Measurements from ENCODE around the gene PGLYRP3. TPM values are rescaled to one million over a fixed set of nuclear protein-coding genes. Genes with fewer than 3 reads are reported as not detected.

PGLYRP3 gene
- polyA plus RNA-seq, 3 donors: not detected

DNA sequence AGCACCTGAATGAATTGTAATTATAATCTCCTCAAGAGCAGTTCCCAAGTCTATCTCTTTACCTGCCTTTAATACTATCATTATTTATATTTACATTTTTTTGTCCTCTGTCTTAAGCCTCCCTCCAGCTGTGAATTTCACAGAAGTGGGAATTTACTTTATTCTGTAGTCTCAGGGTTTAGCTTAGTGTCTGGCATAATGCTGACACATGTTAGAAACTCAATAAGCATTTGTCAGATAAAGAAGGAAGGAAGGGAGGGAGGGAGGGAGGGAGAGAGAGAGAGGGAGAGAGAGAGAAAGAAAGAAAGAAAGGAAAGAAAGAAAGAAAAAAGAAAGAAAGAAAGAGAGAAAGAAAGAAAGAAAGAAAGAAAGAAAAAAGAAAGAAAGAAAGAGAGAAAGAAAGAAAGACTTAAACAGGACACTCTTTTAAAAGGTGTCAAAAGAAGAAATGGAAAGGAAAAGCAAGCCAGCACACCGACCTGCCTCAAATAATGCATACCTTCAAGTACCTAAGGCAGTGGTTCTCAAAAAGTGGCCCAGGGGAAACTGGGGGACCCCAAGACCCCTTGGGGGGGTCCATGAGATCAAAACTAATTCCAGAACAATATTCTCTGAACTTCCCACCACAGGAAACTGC lies 37.7 kb upstream of the PGLYRP3 start:
- H3K27me3 ChIP-seq (ENCODE audit: control insufficient read depth in 2 of 2, insufficient read depth in 2 of 2, low read length in 2 of 2): no peaks in the 10 kb centered on the region
- no peak overlapping the region for H3K4me3 ChIP-seq (replicated peaks in 1 of 3; ENCODE audit: low read depth in 2 of 3, low read length in 3 of 3)
- 0% methylated on average over 1 of the region's 1 CpG for WGBS (ENCODE audit: insufficient coverage)
- no peak overlapping the region for H3K4me3 Mint-ChIP-seq
- intact Hi-C loops (cut with micrococcal nuclease): no loop called here
- no peak overlapping the region for H3K9ac ChIP-seq (ENCODE audit: insufficient read depth, low read length, poor library complexity, severe bottlenecking)
- TF ChIP-seq, protein P1, sequence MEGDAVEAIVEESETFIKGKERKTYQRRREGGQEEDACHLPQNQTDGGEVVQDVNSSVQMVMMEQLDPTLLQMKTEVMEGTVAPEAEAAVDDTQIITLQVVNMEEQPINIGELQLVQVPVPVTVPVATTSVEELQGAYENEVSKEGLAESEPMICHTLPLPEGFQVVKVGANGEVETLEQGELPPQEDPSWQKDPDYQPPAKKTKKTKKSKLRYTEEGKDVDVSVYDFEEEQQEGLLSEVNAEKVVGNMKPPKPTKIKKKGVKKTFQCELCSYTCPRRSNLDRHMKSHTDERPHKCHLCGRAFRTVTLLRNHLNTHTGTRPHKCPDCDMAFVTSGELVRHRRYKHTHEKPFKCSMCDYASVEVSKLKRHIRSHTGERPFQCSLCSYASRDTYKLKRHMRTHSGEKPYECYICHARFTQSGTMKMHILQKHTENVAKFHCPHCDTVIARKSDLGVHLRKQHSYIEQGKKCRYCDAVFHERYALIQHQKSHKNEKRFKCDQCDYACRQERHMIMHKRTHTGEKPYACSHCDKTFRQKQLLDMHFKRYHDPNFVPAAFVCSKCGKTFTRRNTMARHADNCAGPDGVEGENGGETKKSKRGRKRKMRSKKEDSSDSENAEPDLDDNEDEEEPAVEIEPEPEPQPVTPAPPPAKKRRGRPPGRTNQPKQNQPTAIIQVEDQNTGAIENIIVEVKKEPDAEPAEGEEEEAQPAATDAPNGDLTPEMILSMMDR (IDR thresholded peaks at IDR 0.05): no peak
- H3K27ac Mint-ChIP-seq: no peak overlapping the region
- H3K4me1 ChIP-seq (ENCODE audit: control insufficient read depth in 1 of 2, insufficient read depth in 2 of 2, low read length in 2 of 2): peaks cover 28 to 38% of the 10 kb centered on the region in 2 donors
- H3K4me2 ChIP-seq (replicated peaks; ENCODE audit: extremely low read depth, low read length, poor library complexity, severe bottlenecking): no peak overlapping the region
- no peak for DNase-seq
- H3K36me3 ChIP-seq (replicated peaks in 1 of 2; ENCODE audit: control insufficient read depth in 1 of 2, insufficient read depth in 2 of 2, low read length in 2 of 2): no peaks in the 10 kb centered on the region
- H3K4me1 Mint-ChIP-seq: peaks cover 34% of the 10 kb centered on the region
- no peaks in the 10 kb centered on the region for H4K20me1 ChIP-seq (ENCODE audit: insufficient read depth, low read length)
- H3K9me3 Mint-ChIP-seq: peaks cover 0 to under 1% (median 0%) of the 10 kb centered on the region in 7 donors
- H3K27ac ChIP-seq (ENCODE audit: low read depth in 1 of 2, low read length in 2 of 2): no peak overlapping the region
- H3K9me3 ChIP-seq (replicated peaks in 1 of 2; ENCODE audit: control insufficient read depth in 1 of 2, insufficient read depth in 1 of 2, low read length in 2 of 2): no peaks in the 10 kb centered on the region
- peaks cover 2% of the 10 kb centered on the region for H3K79me2 ChIP-seq (ENCODE audit: insufficient read depth, low read length)
- H2AFZ ChIP-seq (ENCODE audit: insufficient read depth, low read depth, low read length, poor library complexity, severe bottlenecking): no peak overlapping the region
- H3K27me3 Mint-ChIP-seq (ENCODE audit: low read depth in 3 of 3): peaks cover 6 to 17% (median 12%) of the 10 kb centered on the region in 3 donors
- H3K36me3 Mint-ChIP-seq: no peaks in the 10 kb centered on the region

DNA sequence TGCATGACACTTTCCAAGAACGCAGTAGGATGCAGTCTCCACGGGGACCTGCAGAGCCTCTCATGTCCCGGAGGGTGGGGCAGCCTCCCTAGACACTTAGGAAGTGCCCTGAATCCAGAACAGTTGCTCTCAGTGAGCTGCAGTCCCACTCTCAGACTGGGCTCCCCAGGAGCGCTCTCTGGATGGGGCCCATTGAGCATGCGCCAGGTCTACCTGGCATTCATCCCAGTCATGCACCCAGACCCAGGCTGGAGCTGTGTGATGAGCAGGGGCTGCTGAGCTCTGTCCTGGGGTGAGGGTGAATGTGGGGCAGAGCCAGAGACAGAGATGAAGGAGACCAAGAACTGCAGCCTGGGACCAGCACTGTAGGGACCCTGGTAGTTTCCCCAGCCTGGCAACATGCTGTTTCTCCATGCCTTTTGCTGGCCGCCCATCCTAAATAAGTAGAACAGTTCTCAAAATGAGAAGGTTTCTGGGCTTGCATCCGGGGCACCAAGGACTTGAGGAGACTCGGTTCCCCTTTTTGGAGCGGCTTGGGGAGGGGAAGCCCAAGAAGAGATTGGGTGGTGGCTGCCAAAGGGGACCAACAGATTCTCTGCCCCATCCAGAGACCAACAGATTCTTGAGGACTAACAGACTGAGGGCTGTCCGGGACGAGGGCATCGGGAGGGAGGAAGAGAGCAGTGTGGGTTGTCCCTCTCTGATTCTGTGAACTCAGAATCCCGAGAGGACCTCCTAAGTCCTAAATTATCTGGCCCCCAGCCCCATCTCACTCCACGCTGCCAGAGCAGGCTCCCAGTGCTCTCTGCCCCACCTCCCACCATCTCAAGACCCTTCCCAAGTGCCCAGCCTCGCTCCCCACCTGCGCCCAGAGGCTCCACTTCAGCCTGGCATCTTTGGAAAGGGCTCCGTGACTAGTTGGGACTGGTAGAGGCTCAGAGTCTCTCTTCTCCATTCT lies 36.9 kb upstream of the PGLYRP3 start:
- Histone ChIP-seq H3K27me3 (ENCODE audit: control insufficient read depth in 2 of 2, insufficient read depth in 2 of 2, low read length in 2 of 2) (no peaks in the 10 kb centered on the region), H4K20me1 (ENCODE audit: insufficient read depth, low read length) (no peaks in the 10 kb centered on the region), H3K9ac (ENCODE audit: insufficient read depth, low read length, poor library complexity, severe bottlenecking) (no peak overlapping the region), H3K79me2 (ENCODE audit: insufficient read depth, low read length) (no peaks in the 10 kb centered on the region), H3K4me3 (replicated peaks in 1 of 3; ENCODE audit: low read depth in 2 of 3, low read length in 3 of 3) (no peak overlapping the region), H3K27ac (ENCODE audit: low read depth in 1 of 2, low read length in 2 of 2) (no peak overlapping the region), H3K9me3 (replicated peaks in 1 of 2; ENCODE audit: control insufficient read depth in 1 of 2, insufficient read depth in 1 of 2, low read length in 2 of 2) (no peaks in the 10 kb centered on the region), H3K4me1 (ENCODE audit: control insufficient read depth in 1 of 2, insufficient read depth in 2 of 2, low read length in 2 of 2) (peaks cover 31 to 41% of the 10 kb centered on the region in 2 donors), H3K36me3 (replicated peaks in 1 of 2; ENCODE audit: control insufficient read depth in 1 of 2, insufficient read depth in 2 of 2, low read length in 2 of 2) (no peaks in the 10 kb centered on the region), H2AFZ (ENCODE audit: insufficient read depth, low read depth, low read length, poor library complexity, severe bottlenecking) (no peak overlapping the region), H3K4me2 (replicated peaks; ENCODE audit: extremely low read depth, low read length, poor library complexity, severe bottlenecking) (no peak overlapping the region)
- TF ChIP-seq, protein P1 (IDR thresholded peaks at IDR 0.05): no peak
- Mint-ChIP-seq H3K9me3 (no peaks in the 10 kb centered on the region), H3K4me1 (peaks cover 40% of the 10 kb centered on the region), H3K4me3 (no peak overlapping the region), H3K36me3 (no peaks in the 10 kb centered on the region), H3K27ac (peak overlapping the region in 1 of 7 donors; percentile 19), H3K27me3 (ENCODE audit: low read depth in 3 of 3) (peaks cover 6 to 17% (median 12%) of the 10 kb centered on the region in 3 donors)
- intact Hi-C loops (cut with micrococcal nuclease): no loop called here
- WGBS (ENCODE audit: insufficient coverage): 75% methylated on average over 8 of the region's 17 CpGs
- DNase-seq: peak in 1 of 3 donors; percentile 52

All from CD14-positive monocyte (primary cell).